HG03442 (cell line): ENCODE results near the gene LITAFD.

Source experiments
- ATAC-seq: cut with Tn5 transposase; IDR thresholded peaks from one replicate; pipeline ENCODE4 v1.9.1; 2021; ENCODE audit warnings: mild to moderate bottlenecking, moderate library complexity; ENCODE audit not compliant: unreplicated experiment

Gene LITAFD

DNA sequence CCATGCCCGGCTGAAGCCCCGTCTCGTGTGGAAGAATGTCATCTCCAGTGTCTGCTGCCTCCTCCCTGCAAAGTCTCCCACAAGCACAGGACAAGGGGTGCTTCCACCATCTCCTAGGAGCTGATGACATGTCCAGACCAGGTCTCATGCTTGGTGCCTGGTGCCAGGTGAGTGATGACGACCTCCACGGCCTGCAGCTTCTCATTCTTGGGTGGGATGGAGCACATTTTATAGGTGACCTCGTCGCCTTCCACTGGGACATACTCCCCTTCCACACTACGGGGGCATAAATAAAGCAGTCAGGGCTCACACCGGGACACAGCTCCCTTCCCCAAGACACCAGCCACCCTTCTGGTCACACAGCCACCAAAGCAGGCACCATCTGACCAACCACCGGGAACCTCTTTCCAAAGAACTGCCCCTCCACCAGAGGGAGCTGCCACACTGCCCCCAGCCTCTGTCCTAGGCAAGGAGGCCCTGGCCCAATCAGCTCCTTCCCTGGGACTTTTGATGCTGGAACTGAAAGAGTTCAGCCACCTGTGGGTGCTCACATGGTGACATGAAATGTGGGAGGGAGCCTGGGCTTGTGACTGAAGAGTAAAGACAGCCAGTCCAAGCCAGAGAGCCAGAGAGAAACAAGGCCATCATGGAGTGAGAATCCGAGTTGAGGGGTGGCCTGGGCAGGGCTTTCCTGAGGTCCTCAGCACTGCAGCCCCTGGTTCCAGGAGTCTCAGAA is 26.9 kb upstream of the LITAFD start:
- no peak for ATAC-seq

DNA sequence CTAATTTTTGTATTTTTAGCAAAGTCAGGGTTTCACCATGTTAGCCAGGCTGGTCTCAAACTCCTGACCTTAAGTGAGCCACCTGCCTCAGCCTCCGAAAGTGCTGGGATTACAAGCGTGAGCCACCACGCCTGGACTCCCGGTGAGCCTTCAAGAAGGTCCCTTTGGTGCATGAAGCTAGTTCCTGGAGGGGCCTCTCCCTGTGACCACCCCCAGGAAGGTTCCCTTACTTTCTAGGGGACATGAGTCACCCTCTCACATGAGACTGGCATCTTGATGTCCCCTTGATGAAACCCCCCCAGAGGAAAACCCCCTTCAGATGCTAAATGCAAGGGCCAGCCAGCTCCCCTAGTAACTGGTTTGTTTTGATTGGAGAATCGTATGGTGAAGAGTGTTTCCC is 26.2 kb upstream of the LITAFD start:
- ATAC-seq: no peak

DNA sequence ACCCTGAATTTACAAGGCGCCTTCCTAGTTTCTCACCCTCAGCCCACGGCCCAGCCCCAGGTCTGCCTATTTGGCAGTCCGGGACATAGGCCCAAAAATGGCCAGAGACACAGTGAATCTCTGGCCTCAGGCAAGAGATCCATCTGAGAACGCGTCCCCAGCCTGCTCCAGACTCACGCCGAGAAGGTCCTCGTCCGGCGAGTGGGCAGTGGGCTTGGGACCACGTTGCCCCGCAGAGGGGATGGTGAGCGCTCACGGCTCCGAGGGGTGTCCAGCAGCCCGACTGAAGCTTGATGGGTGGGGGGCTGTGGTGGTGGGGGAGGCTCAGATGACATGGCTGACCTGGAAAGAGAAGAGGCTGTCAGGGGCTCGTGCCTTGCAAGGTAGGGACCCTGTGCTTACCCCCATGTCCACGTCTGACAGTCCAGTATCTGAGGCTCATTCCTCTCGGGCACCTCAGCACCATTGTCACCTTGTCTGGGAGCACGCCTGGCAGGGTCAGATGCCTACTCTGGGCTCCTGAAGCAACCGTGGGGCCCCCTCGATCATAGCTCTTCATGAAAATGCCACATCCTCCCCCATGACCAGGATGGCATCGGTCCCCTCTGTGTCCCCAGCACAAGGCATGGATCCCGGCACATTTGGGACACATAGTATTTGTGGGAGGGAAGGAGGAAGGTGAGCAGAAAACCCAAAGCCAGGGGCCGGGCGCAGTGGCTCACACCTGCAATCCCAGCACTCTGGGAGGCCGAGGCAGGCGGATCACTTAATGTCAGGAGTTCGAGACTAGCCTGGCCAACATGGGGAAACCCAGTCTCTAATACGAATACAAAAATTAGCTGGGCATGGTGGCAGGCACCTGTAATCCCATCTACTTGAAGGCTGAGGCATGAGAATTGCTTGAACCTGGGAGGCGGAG is 22.9 kb upstream of the LITAFD start:
- no peak for ATAC-seq

DNA sequence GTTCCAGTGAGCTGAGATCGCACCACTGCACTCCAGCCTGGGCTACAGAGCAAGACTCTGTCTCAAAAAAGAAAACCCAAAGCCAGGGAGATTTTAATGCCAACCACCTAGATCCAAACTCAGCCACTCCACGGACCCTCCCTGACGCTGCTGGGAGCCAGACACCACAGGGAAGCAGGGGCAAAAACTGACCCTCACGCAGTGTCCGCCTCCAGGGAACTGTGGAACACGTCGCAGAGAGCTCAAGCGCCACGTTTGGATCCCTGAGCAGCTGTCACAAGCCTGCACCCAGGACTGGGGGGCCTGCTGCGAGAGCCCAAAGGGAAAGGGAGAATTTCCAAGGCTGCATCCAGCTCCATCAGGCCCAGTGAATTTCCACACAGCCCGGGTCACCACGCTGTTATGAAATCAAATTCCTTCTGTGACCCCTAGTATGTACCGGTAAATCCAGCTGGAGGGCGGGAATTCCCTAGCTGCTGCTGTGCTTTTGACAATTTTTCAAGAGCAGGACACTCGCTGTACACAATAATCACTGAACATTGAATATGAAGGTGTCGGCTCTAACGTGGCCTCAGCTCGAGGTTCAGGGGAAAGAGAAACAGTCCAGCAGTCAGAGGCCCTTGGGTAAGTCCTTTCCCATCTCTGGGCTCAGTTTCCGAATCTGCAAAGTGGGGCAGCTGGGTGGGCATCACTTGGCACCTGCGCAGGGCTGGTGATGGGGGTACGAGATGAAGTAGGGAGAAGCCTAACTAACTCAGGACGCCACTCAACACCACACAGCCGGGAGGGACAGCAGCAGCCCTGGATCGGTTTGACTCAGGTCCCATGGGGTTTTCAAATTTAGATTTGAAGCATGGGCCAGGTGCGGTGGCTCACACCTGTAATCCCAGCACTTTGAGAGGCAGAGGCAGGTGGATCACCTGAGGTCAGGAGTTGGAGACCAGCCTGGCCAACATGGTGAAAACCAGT is 22.0 kb upstream of the LITAFD start:
- no peak for ATAC-seq

DNA sequence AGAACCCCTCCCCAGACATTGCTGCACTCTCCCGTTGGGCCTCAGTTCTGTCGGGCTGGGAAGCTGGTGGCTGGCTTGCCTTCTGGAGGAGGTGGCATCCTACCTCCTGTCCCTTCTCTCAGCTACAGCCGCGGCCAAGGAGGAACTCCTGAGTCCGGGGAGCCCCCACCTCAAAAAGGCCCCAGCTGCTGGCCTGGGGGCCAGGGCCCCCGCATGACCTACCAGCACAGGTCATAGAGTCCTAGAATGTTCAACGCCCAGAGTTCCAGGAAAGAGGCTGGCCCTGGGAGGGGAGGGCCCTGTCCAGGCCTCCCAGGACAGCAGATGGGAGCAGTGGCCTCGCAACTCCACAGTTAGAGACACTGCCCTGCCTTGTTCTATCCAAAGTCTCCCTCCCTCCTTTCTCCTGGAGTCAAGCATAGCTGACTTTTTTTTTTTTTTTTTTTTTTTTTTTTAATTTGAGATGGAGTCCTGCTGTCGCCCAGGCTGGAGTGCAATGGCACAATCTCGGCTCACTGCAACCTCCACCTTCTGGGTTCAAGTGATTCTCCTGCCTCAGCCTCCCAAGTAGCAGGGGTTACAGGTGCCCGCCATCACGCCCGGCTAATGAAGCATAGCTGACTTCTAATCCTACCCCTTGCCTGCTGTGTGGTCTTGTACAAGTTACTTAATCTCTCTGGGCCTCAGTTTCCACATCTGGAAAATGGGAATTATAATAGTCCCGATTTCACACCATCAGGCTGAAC is 20.4 kb upstream of the LITAFD start:
- no peak for ATAC-seq

DNA sequence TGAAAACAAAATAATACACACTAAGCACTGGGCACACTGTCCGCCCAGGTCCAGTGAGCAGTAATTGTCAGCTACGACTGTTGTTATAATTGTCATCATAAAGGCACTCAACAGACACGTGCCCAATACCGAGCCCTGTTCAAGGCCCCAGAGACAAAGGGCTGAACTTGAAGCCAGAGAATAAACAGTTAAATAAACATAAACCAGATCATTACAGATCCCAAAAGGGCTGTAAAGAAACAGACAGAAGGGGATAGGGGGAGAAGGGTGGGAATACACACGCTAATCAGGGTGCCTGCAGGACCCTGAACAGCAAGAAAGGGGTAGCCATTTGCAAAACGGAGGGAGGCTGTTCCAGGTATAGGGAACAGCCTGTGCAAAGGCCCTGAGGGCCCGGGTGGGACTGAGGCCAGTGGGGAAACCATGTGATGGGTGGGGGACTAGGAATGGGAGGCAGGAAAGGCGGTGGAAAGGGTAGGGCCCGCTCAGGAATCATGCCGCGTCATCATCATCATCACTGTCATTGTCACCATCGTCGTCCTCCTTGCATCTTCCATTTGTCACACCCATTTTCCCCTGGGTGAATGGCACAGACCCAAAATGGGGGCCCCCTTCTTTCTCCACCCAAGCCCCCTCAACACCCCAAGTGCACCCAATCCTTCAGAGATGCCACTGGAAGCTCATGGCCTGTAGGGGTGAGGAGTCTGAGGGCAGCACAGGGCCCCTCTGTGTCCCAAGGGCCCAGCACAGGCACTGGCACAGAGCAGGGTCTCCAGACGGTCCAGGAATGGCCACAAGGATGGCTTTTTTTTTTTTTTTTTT is 19.6 kb upstream of the LITAFD start:
- no peak for ATAC-seq

DNA sequence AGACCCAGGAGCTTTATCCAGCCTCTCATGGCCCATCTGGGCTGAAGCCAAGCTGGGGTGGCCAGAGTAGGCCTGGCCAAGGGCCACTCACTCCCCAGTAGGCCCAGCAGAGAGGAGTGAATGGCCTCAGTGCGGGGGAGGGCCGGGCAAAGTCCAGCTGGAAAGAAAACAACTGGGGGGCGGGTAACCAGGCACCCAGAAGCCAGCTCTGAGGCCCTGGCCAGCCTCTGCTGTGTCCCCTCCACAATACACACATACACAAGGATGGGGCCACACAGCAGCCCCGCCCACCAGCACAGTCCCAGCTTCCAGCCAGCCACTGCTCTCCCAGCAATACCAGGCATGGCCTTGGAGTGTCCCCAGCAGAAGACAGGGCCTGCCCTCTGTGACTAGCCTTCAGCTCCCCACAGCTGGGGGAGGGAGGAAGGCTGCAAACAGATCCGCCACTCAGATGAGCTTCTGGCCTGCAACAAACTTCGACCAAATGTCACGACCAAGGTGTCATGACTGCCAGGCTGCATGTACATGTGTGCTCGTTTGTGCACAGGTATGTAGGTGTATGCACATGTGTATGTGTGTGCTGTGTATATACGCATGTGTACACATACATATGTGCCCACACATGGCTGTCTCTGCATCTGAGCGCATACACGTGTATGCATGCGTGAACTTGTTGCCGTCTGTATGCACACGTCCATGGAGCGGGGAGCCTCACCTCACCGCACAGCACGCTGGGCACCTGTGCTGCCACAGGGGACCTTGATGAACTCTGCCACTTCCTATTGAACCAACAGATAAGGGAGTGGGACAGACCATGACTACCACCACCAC is 18.3 kb upstream of the LITAFD start:
- no peak for ATAC-seq

DNA sequence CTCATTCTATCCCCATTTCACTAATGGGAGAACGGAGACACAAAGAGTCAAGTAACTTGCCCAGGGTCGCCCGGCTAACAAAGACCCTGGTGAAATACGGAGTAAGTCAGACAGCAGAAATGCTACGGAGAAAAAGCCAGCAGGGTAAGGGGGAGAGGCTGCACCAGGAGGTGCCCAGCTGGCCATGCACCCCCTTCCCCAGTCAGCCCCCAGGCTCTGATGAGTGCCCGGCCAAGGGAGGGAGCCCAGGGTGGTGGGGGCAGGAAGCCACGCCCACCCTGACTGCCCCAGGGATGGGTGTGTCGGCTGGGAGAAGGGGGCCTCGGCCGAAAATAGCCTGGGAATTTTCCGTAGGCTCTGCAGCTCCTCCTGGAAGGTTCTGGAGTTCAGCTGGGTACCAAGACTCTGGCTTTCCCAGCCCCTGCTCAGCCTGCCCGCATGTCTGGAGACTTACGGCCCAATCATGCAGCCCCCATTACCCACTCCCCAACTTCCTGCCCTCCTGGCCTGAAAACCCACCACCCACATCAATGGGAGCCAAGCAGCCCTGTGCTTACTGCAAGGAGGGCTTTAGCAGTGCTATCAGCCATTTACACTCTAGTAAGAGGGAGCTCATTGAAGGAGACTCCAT is 17.6 kb upstream of the LITAFD start:
- no peak for ATAC-seq

DNA sequence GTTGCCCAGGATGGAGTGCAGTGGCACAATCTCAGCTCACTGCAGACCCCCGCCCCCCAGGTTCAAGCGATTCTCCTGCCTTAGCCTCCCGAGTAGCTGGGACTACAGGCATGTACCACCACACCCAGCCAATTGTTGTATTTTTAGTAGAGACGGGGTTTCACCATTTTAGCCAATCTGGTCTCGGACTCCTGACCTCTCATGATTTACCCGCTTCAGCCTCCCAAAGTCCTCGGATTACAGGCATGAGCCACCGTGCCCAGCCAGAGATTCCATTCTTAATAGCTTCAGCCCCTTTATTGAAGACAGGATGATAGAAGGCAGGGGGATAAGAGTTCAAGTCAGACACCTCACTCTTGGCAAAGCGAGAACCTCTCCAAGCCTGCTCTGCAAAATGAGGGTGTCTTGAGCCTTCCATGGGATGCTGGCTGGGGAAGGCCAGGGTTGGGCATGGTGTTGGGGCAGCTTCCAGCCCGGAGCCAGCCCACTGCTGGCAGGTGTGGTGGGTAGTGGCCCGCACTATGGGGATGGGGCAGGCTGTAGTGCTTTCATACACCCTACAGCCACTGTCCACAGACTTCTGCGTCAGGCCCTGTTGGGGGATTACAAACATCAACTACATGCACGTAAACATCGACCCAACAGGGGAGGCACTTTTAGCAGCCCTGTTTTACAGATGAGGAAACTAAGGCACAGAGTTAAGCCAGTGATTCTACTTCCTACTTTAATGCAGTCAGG is 16.8 kb upstream of the LITAFD start:
- no peak for ATAC-seq

DNA sequence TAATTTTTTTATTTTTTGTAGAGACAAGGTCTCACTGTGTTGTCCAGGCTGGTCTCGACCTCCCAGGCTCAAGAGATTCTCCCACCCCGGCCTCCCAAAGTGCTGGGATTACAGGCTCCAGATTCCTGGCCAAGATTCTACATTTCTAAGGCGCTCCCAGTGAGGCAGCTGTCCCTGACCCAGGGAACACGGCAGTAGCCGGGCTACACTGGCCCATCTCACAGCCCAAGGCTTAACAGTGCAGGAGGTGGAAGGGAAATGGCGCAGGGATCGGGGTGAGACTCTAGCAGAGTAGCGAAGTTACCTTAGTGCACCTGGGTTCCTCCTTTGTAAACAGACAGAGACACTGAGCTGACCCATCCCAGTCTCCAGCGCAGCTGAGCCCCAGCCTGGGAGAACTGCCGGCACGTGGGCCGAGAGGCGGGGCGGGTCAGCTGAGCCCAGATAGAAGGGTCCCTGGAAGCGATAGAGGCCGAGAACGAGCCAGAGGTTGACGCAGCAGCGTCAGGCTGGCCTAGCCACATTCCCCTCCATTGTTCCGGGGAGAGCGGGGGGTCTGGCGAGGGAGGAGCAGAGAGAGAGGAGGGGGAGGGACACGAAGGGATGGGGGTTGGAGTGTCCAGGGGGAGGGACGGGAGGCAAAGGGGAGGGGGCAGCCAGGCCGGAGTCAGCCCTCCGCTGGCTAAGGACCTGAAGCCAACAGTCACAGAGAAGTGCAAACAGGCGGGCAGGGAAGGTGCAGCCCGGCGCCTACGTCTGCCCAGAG is 15.8 kb upstream of the LITAFD start:
- no peak for ATAC-seq

DNA sequence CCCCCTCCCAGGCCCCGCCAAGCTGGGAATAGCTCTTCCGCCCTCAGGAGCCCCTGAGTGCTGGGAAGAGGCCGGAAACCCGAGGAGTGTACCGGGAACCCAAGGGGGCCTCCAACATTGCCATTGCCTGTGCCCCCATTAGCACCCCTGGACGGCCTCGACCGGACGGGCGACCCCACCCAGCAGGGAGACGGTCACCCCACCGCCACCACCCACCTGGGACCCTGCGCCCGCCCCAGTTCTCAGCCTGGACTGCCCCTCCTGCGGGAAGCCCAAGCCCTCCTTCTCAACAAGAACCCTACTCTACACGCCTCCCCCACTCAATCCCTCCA is 15.3 kb upstream of the LITAFD start:
- no peak for ATAC-seq

DNA sequence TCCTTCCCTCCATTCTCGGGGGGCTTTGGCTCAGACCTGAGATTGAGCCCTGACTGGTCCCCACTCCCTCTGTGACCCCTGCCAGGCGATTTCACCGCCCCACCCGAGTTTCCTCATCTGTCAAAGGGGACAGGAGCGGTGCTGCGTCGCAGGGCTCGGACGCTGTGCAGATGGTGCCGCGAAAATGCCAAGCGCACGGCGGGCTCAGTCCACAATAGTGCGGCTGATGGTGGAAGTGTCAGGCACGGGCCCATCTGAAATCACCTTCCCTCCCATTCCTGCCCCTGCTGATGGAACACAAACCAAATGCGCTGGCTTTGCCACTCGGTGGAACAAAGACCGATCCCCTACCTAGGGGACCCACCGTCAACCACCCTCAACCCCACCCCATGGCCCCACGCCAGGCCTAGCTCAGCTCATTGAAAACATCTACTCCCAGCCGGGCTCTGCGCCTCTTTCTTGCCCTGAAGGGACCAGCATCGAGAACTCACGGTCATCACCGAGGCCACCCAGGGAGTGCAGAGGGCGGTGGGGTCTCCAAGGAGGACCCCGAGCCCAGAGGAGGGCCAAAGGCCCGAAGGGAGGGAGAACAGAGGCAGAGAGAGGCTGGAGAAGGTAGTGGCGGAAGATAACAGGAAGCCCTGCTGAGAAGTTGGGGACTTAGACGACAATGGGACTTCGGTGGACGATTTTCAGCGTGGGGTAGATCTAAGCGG is 14.8 kb upstream of the LITAFD start:
- ATAC-seq: no peak

DNA sequence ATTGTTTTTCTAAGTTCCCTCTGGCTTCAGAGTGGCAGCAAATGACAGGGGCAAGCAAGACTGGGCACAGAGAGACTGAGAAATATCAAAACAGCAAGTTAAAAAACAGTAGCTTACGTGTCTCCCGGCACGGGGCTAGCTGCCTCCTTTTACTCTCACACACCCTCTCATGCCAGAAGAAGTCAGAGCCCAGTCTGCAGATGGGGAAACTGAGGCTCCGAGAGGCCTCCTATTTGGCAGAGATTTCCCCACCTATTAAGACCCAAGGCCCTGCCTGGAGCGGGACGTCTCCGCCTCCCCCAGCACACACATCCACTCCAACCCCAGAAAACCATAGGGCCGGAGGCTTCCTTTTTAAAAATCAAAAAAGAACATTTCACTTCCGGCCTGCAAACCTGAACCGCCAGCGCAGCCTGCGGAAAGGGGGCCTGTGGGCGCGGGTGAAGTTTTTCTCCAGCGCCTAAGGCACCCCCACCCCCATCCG is 14.2 kb upstream of the LITAFD start:
- no peak for ATAC-seq

DNA sequence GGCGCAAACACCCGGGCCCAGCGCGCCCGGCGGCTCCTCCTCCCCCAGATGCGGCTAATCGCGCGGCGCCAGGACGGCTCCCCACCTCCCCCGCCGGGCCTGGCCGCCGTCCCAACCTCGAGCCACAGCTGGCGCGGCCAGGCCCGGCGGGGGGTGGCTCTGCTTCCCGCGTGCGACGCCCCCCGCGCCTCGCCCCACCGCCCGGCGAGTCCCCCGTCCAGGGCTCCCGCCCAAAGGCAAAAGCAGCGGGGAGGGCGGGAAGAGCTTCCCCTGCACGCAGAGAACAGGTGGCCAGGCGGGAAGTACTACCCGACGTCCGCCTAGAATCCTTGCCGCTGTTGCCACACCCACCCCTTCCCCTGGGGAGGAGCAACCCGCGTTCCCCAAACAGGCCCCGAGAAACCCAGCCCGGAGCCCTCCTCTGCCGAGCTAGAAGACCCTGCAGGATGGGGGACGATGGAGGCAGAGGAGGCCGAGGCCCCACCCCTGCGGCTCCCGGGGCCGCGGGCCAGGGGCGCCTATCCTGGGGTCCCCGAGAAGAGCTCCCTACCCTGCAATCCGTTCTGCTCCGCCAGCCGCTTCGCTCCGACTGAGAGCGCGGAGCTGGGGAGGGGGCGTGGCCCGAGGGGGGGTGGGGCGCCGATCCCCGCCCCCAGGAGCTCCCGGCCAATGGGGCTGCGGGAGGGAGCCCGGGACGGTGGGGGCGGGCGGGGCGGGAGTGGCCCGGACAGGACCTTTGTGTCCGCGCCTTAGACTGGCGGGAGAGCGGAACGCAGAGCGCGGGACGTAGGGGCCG is 13.5 kb upstream of the LITAFD start, which contains the start of gene CARHSP1:
CARHSP1 (minus strand) TSS at position 591 of the 796 bp plus-strand sequence. CDS start 9,678 bp downstream, outside the sequence.
- peak; percentile 60 for ATAC-seq
